Sigmoid colon (tissue), 4 donors: ENCODE results near the gene SLC5A11.

Experiments
- CTCF ChIP-seq, 4 experiments: fragments of 450-650 bp in 3 of 4; fragments of 200-600 bp in 1 of 4; IDR thresholded peaks; one replicate each; pipeline ENCODE4 v1.5.1; 2016 to 2019; ENCODE audit warnings: antibody characterized with exemption in 4 of 4, mild to moderate bottlenecking in 3 of 4, moderate library complexity in 2 of 4
- POLR2A ChIP-seq, 2 donors: fragments of 450-650 bp; IDR thresholded peaks; one replicate each; pipeline ENCODE4 v1.6.1; 2016; ENCODE audit warnings: antibody characterized with exemption in 2 of 2, mild to moderate bottlenecking in 2 of 2, moderate library complexity in 2 of 2
- POLR2AphosphoS5 ChIP-seq, 4 donors: sonication (generic); formaldehyde crosslinking; IDR thresholded peaks; one replicate each; pipeline ENCODE4 v1.6.1; 2017; ENCODE audit warnings: antibody characterized with exemption in 4 of 4

- TF ChIP-seq POLR2A (IDR thresholded peaks at IDR 0.05) (no peak), CTCF (IDR thresholded peaks at IDR 0.05) (no peak), POLR2AphosphoS5 (IDR thresholded peaks at IDR 0.05) (no peak)
Measured at GRCh38 chr16:24850289-24850938, 4.7 kb downstream of the SLC5A11 start.
